ENCODE measurements around the gene MAPK6. TPM values are rescaled to one million over a fixed set of nuclear protein-coding genes. Genes with fewer than 3 reads are reported as not detected.

The MAPK6 gene
- total and polyA plus RNA-seq, 10 of the 15 experiments (the other 5 are each of a cell fraction or from before 2014, with no cell fraction given), result 20.6 to 100 (median 52.6) TPM

GRCh38 chr15:51991141-51991540 is 27.9 kb upstream of the MAPK6 start (continued):
- no peak for TF ChIP-seq NR2C2 (IDR thresholded peaks at IDR 0.05; ENCODE audit: borderline replicate concordance, control insufficient read depth, insufficient read length, low read depth)
- no peak for TF ChIP-seq NR2F1 (conservative IDR thresholded peaks at IDR 0.05)
- no peak for TF ChIP-seq HDAC2 (IDR thresholded peaks at IDR 0.05)
- TF ChIP-seq IRF5 (IDR thresholded peaks at IDR 0.05; ENCODE audit: borderline replicate concordance), result no peak
- TF ChIP-seq HSF1 (IDR thresholded peaks at IDR 0.05; ENCODE audit: low read depth, low read length), result no peak
- TF ChIP-seq SMAD1 (IDR thresholded peaks at IDR 0.05; ENCODE audit: low read depth, partially characterized antibody), result no peak
- TF ChIP-seq ZBTB40 (IDR thresholded peaks at IDR 0.05; ENCODE audit: borderline replicate concordance), result no peak
- no peak for TF ChIP-seq SUPT20H (IDR thresholded peaks at IDR 0.05; ENCODE audit: borderline replicate concordance, control insufficient read depth, low read depth, low read length)
- no peak for TF ChIP-seq RCOR1 (conservative IDR thresholded peaks at IDR 0.05; ENCODE audit: low read depth, low read length)
- TF ChIP-seq RUNX3 (IDR thresholded peaks at IDR 0.05; ENCODE audit: low read length), result no peak

Data from GM12878 (cell line).